Measurements from ENCODE around the gene WFDC11.

- TF ChIP-seq, protein P1, sequence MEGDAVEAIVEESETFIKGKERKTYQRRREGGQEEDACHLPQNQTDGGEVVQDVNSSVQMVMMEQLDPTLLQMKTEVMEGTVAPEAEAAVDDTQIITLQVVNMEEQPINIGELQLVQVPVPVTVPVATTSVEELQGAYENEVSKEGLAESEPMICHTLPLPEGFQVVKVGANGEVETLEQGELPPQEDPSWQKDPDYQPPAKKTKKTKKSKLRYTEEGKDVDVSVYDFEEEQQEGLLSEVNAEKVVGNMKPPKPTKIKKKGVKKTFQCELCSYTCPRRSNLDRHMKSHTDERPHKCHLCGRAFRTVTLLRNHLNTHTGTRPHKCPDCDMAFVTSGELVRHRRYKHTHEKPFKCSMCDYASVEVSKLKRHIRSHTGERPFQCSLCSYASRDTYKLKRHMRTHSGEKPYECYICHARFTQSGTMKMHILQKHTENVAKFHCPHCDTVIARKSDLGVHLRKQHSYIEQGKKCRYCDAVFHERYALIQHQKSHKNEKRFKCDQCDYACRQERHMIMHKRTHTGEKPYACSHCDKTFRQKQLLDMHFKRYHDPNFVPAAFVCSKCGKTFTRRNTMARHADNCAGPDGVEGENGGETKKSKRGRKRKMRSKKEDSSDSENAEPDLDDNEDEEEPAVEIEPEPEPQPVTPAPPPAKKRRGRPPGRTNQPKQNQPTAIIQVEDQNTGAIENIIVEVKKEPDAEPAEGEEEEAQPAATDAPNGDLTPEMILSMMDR (IDR thresholded peaks at IDR 0.05), result no peak
- TF ChIP-seq POLR2A (IDR thresholded peaks at IDR 0.05), result no peak
Measured at GRCh38 chr20:45701873-45702272, 31.8 kb upstream of the WFDC11 start, which contains the start of gene WFDC13.
